ENCODE results near the gene TMEM98. TPM values are rescaled to one million over a fixed set of nuclear protein-coding genes. Genes with fewer than 3 reads are reported as not detected.
"Not testable (repeated sequence)": the region's sequence is repeated elsewhere in the genome, so short reads cannot be mapped to it uniquely, and the experiment has no call there.

TMEM98 gene
- total RNA-seq, 1 donor from 2014 or later: 41.9 TPM

DNA sequence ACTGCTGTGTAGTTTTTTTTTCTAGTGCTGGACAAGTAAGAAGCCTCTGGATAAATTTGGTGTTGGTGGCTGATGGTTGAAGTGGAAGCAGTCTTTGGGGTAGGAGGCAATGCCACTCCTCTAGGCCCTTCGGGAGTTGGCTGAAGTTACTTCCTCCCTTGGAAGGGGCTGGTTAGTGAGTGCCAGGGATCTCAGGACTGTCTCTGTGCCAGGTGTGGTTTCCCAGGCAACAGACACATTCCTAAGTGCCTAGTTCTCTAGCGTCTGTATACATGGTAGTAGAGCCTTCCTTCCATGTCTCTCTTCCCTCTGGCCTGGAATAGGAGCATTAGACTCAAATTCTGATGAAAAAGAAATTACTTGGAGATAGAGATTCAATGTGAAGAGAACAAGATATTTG lies 15.3 kb downstream of the TMEM98 start:
- no peak for DNase-seq (ENCODE audit: low spot score)

DNA sequence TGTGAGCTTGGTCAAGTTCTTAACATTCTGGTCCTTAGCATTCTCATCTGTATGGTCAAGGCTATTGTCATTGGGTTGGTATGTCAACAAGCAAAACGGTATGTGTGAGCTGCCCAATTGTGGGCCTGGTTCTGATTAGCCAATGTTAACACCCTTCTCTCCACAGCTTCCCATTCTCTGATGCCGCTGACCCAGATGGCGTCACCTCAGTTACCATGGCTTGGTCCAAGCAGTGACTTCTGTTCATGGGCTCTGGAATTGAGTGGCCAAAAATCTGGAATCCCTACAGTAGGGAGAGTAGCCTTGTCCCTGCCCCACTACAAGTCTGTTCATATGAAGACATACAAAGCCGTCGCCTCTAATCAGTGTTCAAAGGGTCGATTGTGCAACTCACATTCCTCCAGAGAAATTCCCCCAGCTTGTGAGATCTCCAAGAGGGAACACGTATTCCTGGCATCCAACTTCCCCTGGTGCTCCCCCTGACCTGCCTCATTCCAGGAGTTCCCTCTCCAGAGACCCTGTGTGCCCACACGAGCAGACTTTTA lies 15.8 kb downstream of the TMEM98 start:
- no peak for DNase-seq (ENCODE audit: low spot score)

DNA sequence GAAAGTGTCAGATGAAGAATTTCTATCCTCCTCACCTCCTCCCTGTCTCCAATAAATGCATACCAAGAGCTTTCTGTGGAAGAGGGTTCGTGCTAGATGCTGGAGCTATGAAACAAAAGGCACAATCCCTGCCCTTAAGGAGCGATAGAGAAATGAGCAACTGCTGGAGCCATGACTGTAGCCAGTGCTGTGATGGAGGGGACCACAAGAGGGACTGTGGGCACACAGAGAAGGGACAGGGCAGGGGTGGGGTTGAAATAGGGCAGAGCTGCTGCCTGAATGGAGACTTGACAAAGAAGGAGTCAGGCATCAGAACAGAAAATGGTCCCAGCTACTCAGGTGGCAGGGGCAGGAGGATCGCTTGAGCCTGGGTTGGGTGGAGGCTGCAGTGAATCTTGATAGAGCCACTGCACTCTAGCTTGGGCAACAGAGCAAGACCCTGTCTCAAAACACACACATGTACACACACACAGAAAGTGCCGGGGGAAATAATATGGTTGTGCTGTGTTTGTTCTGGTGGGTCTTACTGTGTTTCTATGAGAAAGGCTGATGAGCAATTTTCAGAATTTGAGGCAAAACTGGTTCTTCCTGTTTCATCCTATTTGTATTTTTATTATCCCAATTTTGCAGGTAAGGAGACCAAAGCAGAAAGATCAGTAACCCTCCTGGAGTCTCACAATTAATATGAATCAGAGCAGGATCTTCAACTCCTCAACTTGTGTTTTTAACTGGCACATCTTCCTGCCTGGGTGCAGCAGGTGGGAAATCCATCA lies 16.5 kb downstream of the TMEM98 start:
- no peak for DNase-seq (ENCODE audit: low spot score)

DNA sequence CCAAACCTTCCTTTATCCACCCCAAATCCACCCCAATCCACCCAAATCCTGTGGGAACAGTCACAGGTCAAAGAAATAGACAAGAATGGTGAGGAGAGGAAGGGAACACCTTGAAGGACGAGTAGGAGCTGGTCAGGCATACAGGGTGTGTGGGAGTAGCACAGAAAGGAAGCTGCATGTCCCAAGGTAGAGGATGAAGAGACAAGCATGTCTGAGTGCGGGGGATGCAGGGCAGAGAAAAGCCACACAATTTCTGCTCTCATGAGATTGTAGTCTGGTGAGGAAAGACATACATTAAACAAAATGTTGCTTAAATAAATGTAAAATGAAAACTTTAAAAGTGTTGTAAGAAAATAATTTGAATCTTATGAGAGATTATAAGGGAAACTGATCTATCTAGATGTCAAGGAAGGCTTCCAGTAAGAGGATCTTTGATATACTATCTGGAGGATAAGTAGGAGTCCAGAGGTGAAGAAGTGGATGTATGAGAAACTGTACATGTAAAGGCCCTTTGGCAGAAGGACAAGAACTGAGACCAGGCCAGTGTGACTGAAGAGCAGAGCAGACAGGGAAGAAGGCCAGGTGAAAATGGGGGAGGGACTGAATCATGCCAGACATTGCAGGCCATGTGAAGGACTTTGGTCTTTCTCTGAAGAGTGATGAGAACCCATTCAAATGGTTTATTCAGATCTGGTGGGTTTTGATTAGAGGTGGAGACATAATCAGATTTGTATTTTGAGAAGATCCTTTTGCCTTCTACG lies 18.6 kb downstream of the TMEM98 start:
- no peak for DNase-seq (ENCODE audit: low spot score)

DNA sequence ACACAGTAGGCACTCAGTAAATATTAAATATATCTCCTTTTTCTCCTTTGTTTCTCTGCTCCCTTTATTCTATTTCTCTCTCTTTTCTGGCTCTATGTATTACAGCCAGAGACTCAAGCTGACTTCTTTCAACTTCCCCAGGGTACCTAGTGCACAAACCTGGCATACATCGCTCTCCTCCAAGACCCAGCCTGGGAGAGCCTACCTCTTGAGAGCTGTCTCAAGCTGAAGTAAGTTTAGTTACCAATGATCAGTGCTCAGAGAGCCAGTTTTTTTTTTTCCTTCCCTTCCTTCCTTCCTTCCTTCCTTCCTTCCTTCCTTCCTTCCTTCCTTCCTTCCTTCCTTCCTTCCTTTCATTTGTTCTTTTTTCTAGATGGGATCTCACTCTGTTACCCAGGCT lies 19.8 kb downstream of the TMEM98 start:
- no peak for DNase-seq (ENCODE audit: low spot score)

DNA sequence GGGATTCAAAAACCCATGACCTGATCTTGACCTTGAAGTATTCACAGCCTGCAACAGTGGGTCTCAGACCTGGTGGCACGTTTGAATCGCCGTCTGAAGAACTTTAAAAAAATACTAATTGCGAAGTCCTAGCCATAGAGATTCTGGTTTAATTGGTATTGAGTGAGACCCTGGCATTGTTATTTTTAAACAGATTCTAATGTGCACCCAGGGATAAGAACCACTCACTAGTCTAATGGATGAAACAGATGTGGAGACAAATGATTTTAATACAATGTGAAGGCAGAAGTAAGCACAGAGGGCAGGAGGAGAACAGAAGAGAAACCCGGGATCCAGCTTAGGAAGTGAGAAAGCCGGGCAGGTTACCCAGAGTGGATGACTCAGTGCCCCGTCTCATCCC lies 21.2 kb downstream of the TMEM98 start:
- DNase-seq (ENCODE audit: low spot score): no peak

DNA sequence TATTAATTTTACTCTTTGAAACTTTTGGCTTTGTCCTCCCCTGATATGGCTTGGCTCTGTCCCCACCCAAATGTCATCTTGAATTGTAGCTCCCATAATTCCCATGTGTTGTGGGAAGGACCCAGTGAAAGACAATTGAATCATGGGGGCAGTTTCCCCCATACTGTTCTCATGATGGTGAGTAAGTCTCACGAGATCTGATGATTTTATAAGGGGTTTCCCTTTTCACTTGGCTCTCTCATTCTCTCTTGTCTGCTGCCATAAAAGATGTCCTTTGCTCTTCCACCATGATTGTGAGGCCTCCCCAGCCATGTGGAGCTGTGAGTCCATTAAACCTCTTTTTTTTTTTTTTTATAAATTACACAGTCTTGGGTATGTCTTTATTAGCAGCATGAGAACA lies 24.5 kb downstream of the TMEM98 start:
- DNase-seq (ENCODE audit: low spot score): not testable (repeated sequence)

DNA sequence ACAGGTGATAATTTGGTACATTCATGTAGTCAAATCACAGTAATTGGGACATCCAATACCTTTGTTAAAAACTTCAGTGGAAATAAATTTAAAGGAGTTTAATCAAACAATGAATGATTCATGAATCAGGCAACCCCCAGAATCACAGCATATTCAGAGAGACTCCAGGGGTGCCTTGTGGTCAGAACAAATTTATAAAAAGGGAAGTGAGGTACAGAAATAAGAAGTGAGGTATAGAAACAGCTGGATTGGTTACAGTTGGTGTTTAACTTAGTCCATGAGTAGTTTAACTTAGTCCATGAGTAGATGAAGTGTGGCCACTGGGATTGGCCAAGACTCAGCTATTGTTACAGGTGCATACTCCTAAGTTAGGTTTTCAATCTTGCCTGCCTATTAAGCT lies 25.1 kb downstream of the TMEM98 start:
- DNase-seq (ENCODE audit: low spot score): no peak

DNA sequence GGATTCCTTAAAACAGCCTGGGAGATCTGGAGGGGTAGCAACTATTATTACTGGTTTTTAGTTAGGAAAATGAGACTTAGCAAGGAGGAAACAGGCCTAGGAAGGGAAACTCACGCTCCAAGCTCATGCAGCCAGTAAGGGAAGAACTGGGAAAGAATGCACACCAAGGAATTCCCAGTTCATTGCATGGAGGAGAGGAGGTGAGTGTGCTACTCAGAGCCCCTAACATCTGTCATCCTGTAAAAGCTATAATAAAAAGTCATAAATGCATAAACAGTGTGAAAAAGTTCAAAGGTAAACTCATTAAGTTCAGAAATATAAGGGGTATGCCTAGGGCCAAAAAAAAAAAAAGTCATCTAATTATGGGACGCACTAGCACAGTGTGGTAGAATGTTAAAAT lies 25.9 kb downstream of the TMEM98 start:
- DNase-seq (ENCODE audit: low spot score): no peak

DNA sequence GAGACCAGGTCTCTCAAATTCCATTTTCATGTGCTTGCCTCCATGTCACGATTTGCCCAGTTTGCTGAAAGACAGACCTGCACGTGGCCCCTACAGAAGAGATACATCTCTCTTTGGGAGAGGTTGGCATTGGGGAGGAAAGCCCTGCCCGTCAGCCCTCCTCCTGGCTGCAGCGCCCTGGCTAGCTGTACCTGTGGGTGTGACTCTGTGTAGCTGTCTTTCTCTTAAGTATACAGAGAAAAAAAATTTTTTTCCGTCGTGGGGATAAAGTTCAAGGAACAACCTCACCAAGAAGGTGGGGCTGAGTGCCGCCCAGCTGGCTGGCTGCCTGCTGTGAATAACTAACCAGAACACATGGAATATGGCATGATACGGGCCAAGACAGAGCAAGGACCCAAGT lies 26.5 kb downstream of the TMEM98 start:
- DNase-seq (ENCODE audit: low spot score): peak; percentile 60

DNA sequence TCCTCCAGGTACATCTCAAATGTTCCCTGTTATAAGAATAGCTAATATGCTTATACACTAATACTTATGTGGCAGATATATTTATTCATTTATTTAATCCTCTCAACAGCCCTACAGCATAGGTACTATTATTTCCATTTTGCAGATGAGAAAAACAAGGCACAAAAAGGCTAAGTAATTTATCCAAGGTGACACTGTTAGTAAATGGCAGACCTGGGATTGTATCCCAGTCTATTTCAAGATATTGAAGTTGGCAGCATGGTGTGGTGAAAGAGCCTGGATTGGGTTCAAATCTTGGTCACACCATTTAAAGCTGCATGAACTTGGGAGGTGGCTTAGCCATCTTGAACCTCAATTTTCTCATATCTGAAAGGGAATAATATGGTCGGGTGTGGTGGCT lies 27.2 kb downstream of the TMEM98 start:
- no peak for DNase-seq (ENCODE audit: low spot score)

DNA sequence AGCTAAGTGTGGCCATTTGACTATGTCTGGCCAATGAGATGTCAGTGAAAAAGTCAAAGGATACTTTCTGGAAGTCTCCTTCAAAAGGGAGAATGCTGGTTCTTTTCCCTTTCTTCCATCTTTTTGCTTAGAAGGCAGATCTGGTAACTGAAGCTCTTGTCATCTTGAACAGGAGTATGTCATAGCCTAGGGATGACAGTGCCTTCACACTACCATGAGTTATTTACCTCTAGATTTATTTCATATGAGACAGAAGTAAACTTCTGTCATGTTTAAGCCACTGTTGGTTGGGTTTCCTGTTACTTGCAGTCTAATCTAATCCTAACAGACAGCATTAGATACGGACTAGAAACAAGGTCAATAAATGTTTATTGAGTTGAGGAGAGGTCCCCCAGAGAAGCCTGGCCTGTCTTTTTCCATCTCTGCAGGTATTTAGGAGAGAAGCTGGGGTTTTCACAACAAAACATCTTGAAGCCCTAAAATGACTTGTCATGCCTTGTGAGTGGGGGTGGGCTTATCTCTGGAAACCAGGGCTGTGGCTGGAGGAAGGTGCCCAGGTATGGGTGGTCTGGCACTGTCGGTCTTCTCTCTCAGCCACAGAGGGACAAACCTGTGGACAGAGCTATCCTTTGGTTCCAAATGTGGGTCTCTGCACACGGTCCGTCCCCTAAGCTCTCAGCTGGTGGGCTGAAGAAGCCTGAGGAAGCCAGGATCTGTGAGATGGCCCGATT lies 28.5 kb downstream of the TMEM98 start:
- no peak for DNase-seq (ENCODE audit: low spot score)

DNA sequence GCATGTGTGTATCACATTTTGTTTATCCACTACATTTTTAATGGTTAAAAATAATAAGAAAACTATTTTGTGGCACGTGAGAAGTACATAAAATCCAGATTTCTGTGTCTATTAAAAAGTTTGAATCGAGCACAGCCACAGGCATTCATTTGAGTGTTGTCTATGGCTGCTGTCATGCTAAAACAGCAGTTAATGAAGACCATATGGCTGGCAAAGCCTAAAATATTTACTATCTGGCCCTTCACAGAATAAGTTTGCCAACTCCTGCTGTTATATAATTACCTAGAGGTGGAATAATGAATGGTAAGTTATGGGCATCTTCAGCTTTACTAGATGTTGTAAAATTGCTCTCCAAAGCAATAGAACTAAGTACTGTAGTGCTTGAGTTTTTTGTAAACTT lies 30.5 kb downstream of the TMEM98 start:
- no peak for DNase-seq (ENCODE audit: low spot score)

DNA sequence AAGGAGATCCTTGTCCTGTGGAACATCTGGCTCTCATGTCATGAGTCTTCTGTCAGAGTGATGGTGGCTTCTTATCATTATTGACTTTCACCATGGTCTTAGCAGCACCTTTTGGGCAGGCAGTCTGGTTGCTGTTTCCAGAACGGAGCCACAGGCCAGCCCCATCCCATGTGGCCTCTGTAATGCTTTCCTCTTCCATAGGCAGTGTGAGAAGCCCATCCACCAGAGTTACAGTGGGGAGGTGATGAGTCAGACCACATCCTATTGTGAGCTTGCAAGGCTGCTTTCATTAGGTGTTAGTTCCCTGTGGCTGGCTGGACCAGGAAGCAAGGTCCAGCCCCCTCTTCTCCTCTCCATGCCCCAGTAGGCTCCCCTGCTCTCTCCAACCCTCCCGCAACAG lies 32.9 kb downstream of the TMEM98 start:
- DNase-seq (ENCODE audit: low spot score): no peak

DNA sequence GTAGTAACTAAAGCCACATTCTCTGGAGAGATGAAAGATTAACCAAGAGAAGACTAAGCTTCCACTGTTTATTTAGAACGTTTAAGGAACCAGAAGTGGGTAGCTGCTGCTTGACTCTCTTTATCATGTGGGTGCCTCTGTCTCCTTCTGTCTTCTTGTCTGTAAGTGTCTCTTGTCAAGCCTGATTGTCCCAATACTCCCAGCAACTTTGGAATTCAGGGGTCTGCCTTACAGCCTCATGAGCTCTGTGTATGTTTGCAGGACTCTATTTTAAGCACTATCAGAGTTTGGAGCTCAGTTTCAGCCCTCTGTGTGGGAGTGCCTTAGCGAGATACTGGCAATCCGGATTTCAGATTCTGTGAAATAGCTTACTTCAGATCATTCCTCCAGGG lies 34.4 kb downstream of the TMEM98 start:
- DNase-seq (ENCODE audit: low spot score): no peak

DNA sequence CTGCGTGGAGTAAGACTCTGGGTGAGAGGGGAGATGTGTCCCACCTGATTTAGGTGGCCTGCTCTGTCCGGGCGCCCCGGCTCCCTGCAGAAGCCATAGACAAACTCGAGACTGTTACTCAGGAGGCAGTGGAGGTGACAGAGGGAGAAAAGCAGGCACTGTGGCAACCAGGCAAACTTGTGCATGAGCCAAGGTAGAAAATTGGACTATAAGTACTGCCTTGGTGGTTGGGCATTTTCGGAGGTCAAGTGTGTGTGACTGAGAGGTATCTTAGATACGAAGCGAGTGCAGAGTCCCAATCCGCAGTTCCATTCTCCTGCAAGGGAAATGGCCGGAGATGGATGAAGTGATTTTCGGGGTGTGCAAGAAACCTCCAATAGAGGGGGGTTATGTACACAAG lies 36.6 kb downstream of the TMEM98 start:
- no peak for DNase-seq (ENCODE audit: low spot score)

DNA sequence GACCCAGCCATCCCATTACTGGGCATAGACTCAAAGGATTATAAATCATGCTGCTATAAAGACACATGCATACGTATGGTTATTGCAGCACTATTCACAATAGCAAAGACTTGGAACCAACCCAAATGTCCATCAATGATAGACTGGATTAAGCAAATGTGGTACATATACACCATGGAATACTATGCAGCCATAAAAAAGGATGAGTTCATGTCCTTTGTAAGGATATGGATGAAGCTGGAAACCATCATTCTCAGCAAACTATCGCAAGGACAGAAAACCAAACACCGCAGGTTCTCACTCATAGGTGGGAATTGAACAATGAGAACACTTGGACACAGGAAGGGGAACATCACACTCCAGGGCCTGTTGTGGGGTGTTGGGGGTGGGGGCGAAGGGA lies 41.3 kb downstream of the TMEM98 start:
- not testable (repeated sequence) for DNase-seq (ENCODE audit: low spot score)

DNA sequence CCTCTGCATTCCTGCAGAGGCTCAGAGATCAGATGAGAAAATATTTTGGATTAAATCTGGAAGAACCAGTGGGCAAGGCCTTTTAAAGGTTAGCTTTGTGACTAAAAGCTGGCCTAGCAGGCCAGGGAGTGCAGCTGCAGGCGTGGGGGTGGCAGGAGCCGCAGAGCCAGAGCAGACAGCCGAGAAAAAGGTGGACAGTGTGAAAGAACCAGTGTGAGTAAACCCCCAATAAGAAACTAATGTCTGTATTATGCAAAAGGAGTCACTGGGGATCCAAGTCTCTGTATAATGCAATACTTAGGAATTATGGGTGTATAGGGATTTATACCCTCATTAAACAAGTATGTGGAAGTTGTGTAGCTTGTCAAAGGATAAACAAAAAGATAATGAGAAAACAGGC lies 42.3 kb downstream of the TMEM98 start:
- no peak for DNase-seq (ENCODE audit: low spot score)

DNA sequence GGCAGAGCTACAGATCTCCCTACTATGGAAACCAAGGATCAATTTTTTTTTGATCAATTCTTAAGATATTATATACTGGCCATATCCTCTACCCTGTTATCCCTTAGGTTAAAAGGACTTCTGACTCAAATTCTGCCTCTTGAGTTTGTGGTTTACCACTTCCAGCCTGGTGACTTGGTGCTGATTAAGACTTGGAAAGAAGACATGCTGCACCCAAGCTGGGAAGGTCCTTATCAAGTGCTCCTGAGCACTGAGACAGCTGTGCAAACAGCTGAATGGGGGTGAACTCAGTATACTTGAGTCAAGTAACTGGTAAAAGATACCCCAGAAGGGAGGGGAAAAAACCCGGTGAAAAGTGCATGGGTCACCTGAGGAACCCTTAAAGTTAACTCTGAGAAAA lies 43.2 kb downstream of the TMEM98 start:
- no peak for DNase-seq (ENCODE audit: low spot score)

DNA sequence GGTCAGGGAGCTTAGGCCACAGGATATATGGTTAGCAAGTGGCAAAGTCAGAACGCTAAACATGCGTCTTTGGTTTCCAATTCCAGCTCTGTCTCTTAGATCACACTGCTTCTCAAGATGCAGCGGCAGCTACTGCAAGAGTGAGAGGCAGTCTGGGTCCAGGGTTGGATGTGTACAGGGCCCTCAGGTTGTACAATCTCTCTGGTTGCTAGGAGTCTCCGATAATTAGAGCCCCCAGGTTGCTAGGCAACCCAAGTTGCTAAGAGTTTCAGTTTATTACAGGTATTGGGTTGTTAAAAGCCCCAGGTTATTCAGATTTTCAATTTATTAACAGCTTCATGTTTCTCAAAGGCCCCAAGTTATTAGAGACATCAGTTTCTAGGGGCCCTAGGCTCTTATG lies 48.2 kb downstream of the TMEM98 start:
- DNase-seq (ENCODE audit: low spot score): no peak

DNA sequence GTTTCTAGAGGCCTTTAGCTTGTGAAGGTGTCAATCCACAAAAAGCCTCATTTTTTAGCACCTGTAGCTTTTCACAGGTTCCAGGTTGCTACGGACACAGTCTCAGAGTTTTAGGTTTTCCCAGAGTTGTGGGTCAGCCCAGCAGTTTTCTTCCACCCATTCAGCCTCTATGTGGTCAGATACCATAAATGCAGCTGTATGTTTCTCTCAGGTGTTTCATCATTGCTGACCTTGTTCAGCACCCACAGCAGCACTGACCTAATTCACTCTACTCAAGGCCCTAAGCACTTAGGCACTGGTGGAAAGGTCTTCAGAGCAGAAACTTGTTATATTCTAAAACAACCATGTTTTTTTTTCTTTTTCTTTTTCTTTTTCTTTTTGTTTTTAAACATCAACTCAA lies 48.7 kb downstream of the TMEM98 start:
- no peak for DNase-seq (ENCODE audit: low spot score)

DNA sequence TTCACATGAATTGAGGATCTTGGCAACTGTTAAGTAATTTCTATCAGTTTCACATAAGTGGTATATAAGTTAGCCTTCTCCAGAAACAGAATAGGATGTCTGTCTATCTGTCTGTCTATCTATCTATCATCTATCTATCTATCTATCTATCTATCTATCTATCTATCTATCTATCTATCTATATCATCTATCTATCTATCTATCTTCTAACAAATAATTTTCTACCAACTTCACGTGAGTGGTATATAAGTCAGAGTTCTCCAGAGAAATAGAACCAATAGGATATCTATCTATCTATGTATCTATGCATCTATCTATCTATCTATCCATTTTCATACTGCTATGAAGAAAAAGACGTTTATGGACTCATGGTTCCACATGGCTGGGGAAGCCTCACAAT lies 52.3 kb downstream of the TMEM98 start:
- DNase-seq (ENCODE audit: low spot score): no peak

DNA sequence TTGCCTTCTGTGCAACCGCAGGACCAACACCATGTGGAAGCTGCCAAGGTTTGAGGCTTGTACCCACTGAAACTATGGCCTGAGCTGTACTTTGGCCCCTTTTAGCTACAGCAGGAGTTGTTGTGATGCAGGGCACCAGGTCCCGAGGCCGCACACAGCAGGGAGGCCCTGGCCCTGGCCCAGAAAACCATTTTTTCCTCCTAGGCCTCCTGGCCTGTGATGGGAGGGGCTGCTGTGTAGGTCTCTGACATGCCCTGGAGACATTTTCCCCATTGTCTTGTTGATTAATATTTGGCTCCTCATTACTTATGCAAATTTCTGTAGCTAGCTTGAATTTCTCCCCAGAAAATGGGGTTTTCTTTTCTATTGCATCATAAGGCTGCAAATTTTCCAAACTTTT lies 53.7 kb downstream of the TMEM98 start:
- DNase-seq (ENCODE audit: low spot score): not testable (repeated sequence)

Data from ureter (tissue), 1 donor.